NK-92 (cell line): ENCODE data around the gene ANKHD1.

Source experiments
- DNase-seq: peaks from one replicate; lab custom pipeline; 2025; ENCODE audit not compliant: unreplicated experiment; lab: John Stamatoyannopoulos, UW

The ANKHD1 gene, protein sequence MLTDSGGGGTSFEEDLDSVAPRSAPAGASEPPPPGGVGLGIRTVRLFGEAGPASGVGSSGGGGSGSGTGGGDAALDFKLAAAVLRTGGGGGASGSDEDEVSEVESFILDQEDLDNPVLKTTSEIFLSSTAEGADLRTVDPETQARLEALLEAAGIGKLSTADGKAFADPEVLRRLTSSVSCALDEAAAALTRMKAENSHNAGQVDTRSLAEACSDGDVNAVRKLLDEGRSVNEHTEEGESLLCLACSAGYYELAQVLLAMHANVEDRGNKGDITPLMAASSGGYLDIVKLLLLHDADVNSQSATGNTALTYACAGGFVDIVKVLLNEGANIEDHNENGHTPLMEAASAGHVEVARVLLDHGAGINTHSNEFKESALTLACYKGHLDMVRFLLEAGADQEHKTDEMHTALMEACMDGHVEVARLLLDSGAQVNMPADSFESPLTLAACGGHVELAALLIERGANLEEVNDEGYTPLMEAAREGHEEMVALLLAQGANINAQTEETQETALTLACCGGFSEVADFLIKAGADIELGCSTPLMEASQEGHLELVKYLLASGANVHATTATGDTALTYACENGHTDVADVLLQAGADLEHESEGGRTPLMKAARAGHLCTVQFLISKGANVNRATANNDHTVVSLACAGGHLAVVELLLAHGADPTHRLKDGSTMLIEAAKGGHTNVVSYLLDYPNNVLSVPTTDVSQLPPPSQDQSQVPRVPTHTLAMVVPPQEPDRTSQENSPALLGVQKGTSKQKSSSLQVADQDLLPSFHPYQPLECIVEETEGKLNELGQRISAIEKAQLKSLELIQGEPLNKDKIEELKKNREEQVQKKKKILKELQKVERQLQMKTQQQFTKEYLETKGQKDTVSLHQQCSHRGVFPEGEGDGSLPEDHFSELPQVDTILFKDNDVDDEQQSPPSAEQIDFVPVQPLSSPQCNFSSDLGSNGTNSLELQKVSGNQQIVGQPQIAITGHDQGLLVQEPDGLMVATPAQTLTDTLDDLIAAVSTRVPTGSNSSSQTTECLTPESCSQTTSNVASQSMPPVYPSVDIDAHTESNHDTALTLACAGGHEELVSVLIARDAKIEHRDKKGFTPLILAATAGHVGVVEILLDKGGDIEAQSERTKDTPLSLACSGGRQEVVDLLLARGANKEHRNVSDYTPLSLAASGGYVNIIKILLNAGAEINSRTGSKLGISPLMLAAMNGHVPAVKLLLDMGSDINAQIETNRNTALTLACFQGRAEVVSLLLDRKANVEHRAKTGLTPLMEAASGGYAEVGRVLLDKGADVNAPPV (N-terminal part only)

GRCh38 chr5:140401362-140402257, at the start of gene ANKHD1:
Gene ANKHD1, plus strand, starts transcription at chr5:140401833. Its CDS starts 135 bp downstream, at chr5:140401968.
- DNase-seq: peak; percentile 85

DNA sequence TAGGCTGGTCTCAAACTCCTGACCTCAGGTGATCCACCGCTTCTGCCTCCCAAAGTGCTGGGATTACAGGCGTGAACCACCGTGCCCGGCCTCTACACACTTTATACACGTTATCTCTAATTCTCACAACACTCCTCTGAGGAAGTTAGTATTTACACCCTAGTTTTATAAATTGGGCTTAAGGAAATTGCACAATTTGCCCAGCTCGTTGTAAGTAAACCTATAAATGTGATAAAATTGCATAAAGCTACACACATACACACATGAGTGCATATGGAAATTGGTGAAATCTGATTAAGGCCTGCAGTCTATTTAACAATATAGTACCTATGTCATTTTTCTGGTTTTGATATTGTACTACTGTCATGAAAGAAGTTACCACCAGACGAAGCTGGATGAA, 46.1 kb upstream of the ANKHD1 start:
- DNase-seq: no peak

GRCh38 chr5:140356853-140357725, 44.5 kb upstream of the ANKHD1 start:
- no peak for DNase-seq

GRCh38 chr5:140357726-140358093, 43.9 kb upstream of the ANKHD1 start:
- no peak for DNase-seq

GRCh38 chr5:140358738-140359310, 42.8 kb upstream of the ANKHD1 start:
- no peak for DNase-seq

GRCh38 chr5:140360101-140360500, 41.5 kb upstream of the ANKHD1 start, which contains the start of gene SLC4A9:
Gene SLC4A9, plus strand, starts transcription at chr5:140360194. Its CDS starts 43 bp downstream, at chr5:140360237.
- DNase-seq: no peak

DNA sequence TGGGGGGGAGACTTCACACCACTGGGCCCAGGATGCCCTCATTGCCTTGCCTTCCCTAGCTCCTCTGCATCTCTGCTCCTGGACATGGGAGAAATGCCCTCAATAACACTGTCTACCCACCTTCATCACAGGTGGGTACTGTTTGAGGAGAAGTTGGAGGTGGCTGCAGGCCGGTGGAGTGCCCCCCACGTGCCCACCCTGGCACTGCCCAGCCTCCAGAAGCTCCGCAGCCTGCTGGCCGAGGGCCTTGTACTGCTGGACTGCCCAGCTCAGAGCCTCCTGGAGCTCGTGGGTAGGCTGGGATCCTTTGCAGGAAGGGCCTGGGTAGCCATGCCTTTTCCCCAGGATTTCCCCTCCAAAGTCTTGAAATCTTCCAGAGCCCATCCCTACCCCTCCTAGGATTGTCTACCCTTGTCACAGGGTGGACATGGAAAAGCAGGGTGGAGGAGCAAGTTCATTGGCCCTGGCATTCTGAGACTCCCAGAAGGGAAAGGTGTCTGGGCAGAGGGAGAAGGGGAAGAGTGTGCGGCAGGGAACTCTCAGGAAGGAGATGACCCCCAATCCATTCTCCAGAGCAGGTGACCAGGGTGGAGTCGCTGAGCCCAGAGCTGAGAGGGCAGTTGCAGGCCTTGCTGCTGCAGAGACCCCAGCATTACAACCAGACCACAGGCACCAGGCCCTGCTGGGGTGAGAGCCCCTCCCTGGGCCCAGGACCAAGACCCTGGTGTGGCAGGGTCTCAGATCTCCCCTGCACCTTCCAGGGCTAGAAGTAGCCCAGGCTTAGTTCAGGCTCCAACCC, 40.8 kb upstream of the ANKHD1 start:
- no peak for DNase-seq

- no peak for DNase-seq
Measured at GRCh38 chr5:140361901-140362300, 39.7 kb upstream of the ANKHD1 start.

DNA sequence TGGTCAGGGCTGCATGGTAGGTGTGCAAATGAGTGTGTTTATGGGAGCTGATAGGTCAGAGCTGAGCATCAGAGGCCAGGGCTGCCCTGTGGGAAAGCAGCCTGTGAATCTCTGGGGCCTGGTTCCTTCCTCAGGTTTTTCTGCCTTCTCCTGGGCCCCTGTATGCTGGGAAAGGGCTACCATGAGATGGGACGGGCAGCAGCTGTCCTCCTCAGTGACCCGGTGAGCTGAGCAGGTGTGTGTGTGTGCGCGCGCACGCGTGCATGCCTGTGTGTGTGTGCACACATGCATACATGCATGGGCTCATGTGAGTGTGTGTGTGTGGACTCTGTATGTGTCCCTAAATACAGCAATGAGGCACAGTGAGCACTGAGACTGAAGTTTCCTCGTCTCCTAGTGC, 39.3 kb upstream of the ANKHD1 start:
- DNase-seq: no peak

DNA sequence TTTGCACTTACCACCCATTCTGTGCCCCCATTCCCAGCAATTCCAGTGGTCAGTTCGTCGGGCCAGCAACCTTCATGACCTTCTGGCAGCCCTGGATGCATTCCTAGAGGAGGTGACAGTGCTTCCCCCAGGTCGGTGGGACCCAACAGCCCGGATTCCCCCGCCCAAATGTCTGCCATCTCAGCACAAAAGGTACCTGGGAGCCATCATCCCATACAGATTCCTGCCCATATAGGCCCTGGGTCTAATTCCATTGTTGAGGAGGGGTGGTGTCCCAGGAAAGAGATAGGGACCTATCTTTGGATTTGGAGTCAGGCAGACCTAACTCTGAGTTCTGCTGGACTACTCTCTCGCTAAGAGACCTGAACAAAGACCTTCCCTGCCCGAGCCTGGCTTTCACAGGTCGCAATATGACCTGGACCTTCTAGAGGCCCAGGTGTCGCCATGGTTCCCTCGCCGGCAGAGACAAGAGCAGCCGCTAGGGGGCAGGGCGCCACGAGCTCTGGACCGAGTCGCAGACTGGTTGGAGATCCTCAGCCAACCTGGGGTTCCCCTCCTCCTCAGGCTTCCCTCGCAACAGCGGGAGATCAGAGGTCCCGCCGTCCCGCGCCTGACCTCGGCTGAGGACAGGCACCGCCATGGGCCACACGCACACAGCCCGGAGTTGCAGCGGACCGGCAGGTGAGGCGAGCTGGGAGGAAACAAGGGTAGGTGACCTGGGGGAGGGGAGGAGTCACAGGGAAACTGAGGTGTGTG, 38.6 kb upstream of the ANKHD1 start:
- no peak for DNase-seq

- no peak for DNase-seq
Measured at GRCh38 chr5:140363631-140364471, 37.8 kb upstream of the ANKHD1 start.

GRCh38 chr5:140364472-140364765, 37.2 kb upstream of the ANKHD1 start:
- no peak for DNase-seq

DNA sequence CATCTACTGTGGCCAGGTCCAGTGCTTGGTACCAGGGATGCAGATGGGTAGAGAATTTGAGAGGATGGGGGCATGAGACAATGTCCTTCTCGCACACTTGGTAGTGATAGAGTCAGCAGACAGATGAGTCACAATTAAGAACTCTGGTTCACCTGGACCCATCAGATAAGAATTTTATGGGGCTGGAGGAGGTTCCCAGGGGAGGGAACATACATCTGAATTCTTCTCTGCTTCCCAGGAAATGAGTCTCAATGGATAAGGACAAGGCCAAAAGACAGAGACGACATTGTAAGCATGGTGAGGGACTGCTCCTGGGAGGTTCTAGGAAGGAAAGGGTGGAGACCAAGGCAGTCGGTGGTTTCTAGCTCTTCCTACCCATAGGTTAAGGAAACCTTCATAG, 36.4 kb upstream of the ANKHD1 start:
- no peak for DNase-seq

GRCh38 chr5:140365941-140366340, 35.7 kb upstream of the ANKHD1 start:
- DNase-seq: no peak

DNA sequence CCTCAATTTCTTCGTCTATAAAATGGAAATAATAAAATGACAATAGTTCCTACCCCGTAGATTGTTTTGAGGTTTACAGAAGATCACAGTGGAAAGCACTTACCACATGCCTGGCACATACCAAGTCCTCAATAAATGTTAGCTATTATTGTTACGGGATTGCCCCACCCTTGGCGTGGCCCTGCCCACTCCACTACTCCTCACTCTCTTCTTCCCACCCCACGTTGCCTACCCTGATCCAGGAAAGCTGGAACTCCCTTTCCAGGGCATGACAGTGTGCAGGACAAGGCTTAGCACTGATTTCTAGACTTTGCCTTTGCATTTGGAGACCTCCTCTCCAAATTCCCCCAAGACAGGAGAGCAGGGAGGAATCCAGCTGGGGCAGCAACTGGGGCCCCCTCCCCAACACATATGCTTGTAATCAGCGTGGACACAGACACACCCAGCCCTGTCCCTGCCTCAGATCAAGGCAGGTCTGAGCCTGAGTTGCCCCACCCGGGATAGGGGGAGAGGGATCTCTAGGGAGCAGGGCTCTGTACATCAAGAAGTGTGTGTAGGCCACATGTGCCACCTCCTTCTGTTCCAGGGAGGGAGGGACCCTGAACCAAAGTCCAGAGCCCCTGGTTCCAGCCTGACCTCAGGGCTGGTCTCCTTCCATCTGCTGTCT, 34.9 kb upstream of the ANKHD1 start:
- no peak for DNase-seq
